NCI-H1436 treated with DMSO at 0.1 percent for 48 hours (cell line): Measurements from ENCODE around the gene KRT13.

Source experiments
- DNase-seq: peaks from one replicate; lab custom pipeline; 2025; lab: John Stamatoyannopoulos, UW

The KRT13 gene

DNA sequence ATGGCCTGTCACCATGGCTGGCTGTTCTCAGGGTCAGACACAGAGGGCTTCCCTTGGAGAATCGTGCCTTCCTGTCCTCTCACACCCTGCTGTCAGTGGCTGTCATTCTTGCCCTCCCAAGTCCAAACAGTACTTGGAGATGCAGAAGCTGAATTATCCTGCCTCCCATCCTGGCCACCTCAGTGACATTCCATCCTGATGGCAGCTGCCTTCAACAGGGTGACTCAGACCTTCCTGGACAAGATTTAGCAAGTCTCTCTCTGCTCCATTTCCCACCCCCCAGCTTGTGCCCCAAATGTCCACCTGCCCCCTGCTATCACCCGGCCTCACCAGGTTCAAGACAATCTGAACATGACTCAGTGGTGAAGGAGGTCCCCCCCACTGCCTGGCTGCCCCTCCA is 10.9 kb downstream of the KRT13 start:
- no peak for DNase-seq

- DNase-seq: no peak
These were observed 12.6 kb downstream of the KRT13 start for GRCh38 chr17:41492771-41493170.

GRCh38 chr17:41492351-41492750 is 13.1 kb downstream of the KRT13 start:
- DNase-seq: no peak

- no peak for DNase-seq
These were observed 13.9 kb downstream of the KRT13 start for GRCh38 chr17:41491476-41491875.

- DNase-seq: no peak
These were observed 15.1 kb downstream of the KRT13 start for GRCh38 chr17:41490000-41490990.

GRCh38 chr17:41489531-41489930 is 15.9 kb downstream of the KRT13 start, which contains the start of gene KRT36:
Gene KRT36 (minus strand): TSS chr17:41489910. CDS start chr17:41489864, 46 bp downstream.
- DNase-seq: no peak

GRCh38 chr17:41486809-41487530 is 18.4 kb downstream of the KRT13 start:
- DNase-seq: no peak

DNA sequence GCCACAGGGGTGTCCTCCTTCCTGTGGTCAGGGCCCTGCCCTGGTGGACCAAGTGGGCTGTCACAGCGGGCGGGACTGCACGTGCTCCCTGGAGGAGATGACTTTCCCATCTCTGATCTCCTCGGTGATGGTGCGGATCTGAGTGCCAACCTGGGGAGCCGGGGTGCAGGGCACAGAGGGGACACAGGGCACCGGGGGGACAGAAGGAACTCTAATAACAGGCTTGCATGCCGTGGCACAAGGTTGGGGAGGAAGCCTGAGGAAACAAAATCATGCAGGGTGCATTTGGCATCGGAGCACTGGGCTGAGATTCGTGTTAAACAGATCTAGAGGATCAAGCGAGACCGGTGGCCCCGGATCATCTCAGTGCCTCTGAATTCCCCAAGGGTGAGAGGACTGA is 19.1 kb downstream of the KRT13 start:
- no peak for DNase-seq

GRCh38 chr17:41484920-41485904 is 20.2 kb downstream of the KRT13 start:
- DNase-seq: no peak

- DNase-seq: no peak
These were observed 21.2 kb downstream of the KRT13 start for GRCh38 chr17:41483991-41484826.

DNA sequence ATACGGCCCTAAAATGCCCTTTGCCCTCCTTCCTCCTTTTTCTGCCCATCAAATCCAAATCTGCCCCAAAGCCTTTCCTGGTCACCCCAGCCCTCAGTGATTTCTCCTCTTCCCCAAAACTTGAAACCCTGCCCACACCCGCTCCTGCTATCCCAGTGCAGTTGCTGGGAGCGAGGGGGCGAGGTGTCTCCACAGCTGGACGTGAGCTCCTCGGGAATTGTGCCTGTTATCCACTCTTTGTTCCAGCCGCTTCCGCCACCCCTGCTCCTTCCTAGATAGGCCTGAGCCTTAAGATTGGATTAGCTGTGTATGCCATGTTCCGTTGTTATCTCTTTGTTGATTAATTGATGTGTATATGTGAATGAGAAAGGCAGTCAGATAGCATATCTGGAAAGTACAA is 21.9 kb downstream of the KRT13 start:
- no peak for DNase-seq

DNA sequence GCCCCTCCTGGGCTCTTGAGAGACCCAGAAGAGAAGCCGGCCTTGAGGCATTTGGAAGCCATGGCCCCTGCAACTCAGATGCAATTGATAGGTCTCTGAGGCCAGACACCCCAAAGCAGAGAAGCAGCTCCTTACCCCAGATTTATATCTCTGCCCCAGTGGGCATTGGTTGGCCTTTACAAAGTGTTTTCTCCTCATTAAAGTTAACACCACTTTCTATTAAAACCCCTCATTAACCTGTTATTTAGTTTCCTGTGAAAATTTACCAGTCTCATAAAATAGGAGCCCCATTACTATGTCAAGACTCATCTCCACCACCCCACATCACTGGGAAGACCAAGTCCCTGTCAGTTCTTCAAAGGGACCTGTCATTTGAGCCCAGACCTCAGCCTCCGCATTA is 24.4 kb downstream of the KRT13 start, which contains the start of gene KRT35:
Gene KRT35 (minus strand): TSS at position 116 of the 400 bp plus-strand sequence. CDS start 54 bp downstream, at position 62.
- DNase-seq: no peak

GRCh38 chr17:41480581-41480980 is 24.8 kb downstream of the KRT13 start:
- DNase-seq: no peak

DNA sequence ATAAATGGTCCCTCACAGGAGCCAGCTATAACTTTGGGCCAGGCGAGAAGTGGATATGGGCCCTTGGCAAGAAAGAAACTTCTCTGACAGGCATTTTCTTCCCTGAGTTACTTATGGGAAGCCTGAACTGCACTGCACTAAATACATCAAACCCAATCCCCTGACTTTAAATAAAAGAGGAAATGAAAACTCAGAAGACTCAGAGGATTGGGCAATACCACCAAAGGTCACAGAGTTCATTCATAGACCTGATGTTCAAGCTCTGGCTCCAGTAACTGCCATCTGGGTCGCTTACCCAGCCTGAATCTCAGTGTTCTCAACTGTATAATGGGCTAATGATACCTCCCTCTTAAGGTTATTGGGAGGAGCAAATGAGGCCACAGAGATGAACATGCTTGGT is 25.3 kb downstream of the KRT13 start:
- DNase-seq: no peak

- DNase-seq: no peak
These were observed 27.2 kb downstream of the KRT13 start for GRCh38 chr17:41478237-41478636.

DNA sequence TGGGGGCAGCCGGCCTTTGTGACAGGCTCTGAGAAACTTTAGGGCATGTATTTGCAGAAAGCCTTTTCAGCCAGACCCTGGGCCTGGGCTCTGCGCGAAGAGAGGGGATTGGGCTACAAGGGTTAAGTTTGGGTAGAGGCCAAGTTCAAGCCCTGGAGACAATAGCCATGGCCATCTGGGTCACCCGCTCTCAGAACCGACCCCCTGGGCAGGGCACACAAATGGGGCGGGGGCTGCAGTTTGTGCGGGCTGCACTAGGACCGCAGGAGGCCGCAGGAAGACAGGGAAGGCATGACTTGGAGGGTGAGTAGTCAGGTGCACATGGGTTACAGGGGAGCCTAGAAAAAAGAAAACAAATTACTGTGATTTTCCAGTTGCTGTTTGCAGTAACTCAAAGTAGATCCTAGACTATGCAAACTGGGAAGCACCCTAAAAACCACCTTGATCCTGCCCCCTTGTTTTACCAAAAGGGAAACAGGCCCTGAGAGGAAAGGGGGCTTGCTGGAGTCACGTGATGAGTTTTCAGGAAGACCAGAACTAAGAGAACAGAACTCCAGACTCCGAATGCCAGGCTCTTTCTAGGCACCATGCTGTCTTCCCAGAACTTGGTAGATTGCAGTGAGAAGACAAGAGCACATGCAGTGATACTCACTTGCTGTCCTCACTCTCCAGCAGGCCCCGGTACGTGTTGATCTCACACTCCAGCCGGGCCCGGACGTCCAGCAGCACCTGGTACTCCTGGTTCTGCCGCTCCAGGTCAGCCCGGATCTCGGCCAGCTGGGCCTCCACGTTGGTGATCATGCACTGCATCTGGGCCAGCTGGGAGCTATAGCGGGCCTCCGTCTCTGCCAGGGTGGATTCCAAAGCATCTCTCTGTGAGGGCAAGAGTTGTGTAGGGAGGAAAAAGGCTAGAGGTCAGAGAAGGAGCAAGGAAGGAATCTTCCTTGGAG is 28.3 kb downstream of the KRT13 start:
- no peak for DNase-seq

DNA sequence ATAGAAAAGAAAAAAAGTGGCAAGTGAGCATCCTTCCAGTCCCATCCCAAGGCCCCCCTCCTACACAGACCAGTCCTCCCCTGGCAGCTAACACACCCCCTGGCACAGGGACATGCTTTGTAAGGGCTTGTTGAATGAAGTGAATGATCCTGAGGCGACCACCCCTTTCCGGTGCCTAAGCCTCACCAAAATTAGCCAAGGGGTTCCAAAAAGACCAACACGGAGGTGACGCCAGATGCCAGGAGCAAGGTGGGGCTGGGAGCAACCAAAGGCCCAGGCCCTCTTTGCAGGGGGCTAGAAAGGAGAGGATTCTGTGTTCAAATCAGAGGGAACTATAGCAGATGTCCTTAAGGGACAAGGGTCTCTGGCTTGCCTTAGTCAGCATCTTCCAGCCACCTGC is 30.0 kb downstream of the KRT13 start:
- DNase-seq: no peak

DNA sequence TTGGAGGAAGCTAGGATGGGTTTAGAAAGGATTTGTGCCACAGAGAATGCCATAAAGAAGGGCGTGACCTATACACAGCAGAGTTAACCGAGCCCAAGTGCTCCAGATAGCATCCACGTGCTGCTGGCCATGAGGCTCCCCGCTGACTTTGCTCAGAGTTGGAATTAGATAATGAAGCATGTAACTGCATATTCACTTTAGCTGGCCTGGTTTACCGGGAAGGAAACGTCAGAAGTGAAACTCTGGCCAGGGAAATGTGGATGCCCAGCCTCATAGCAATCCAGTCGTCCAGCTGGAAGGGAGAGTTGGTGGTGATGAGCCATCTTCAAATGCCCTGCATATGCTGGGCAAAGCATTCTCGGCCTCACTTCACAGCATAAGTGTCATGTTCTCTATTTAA is 30.5 kb downstream of the KRT13 start:
- no peak for DNase-seq

DNA sequence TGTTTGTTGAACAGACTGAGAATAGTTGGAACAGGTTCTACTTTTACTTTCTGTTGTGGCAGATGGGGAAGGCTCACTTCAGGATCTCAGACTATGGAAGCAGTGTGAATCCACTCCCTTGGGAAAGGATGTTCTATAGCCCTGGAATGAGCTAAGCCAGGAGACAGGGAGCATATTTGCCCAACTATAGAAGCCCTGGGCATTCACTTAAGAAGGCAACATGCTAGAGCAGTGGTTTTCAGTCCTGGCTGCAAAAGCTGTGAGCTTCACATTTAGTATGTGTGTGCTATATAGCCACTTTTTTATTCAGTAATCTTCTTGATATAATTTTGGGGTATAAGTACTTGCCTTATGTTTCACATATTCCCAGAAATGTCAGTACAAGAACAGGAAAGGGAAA is 37.1 kb downstream of the KRT13 start:
- DNase-seq: no peak

- DNase-seq: no peak
These were observed 37.9 kb downstream of the KRT13 start for GRCh38 chr17:41467561-41467960.
